ENCODE data around the gene SENP6.
"Not testable (repeated sequence)": the region's sequence is repeated elsewhere in the genome, so short reads cannot be mapped to it uniquely, and the experiment has no call there.

SENP6 gene

GRCh38 chr6:75694406-75694805 lies 92.7 kb downstream of the SENP6 start:
- Histone ChIP-seq H4K20me1 (ENCODE audit: insufficient read depth, low read length, poor library complexity, severe bottlenecking) (no peaks in the 10 kb centered on the region), H3K9me2 (replicated peaks; ENCODE audit: low read depth, low read length) (no peaks in the 10 kb centered on the region), H3K36me3 (ENCODE audit: insufficient read depth, low read length) (peaks cover 41% of the 10 kb centered on the region), H3K9ac (ENCODE audit: low read depth, low read length, poor library complexity, severe bottlenecking) (no peak overlapping the region), H3F3A (ENCODE audit: low read depth) (no peaks in the 10 kb centered on the region), H3K27me3 (ENCODE audit: insufficient read depth, low read length, poor library complexity, severe bottlenecking) (no peaks in the 10 kb centered on the region), H2AFZ (ENCODE audit: low read length) (no peak overlapping the region), H3K79me2 (ENCODE audit: insufficient read depth, low read length) (no peaks in the 10 kb centered on the region), H3K4me3 (ENCODE audit: low read length, poor library complexity, severe bottlenecking) (no peak overlapping the region), H3K4me1 (ENCODE audit: insufficient read depth, low read length, poor library complexity, severe bottlenecking) (no peaks in the 10 kb centered on the region), H3K9me3 (ENCODE audit: insufficient read depth, low read depth, low read length) (no peaks in the 10 kb centered on the region), H3K4me2 (ENCODE audit: low read depth, low read length, poor library complexity, severe bottlenecking) (no peak overlapping the region)
- TF ChIP-seq EZH2phosphoT487 (IDR thresholded peaks at IDR 0.05; ENCODE audit: borderline replicate concordance), result no peak
- no peak for TF ChIP-seq CTCF (conservative IDR thresholded peaks at IDR 0.05; ENCODE audit: low read length)

DNA sequence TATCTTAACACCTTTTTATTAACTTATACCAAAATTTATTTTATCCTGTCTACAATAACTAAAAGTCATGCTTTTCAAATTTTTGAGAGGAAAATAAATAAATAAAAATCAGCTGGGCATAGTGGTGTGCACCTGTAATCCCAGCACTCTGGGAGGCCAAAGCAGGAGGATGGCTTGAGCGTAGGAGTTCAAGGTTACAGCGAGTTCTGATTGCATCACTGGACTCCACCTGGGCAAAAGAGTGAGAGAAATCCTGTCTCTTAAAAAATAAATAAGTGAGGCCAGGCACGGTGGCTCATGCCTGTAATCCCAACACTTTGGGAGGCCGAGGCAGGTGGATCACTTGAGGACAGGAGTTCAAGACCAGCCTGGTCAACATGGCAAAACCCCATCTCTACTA lies 106.7 kb downstream of the SENP6 start:
- H3K4me2 ChIP-seq (ENCODE audit: low read depth, low read length, poor library complexity, severe bottlenecking); H3K9me3 ChIP-seq (ENCODE audit: insufficient read depth, low read depth, low read length); H3K27me3 ChIP-seq (ENCODE audit: insufficient read depth, low read length, poor library complexity, severe bottlenecking); H3K9ac ChIP-seq (ENCODE audit: low read depth, low read length, poor library complexity, severe bottlenecking); H3K79me2 ChIP-seq (ENCODE audit: insufficient read depth, low read length); H3F3A ChIP-seq (ENCODE audit: low read depth); H2AFZ ChIP-seq (ENCODE audit: low read length); H4K20me1 ChIP-seq (ENCODE audit: insufficient read depth, low read length, poor library complexity, severe bottlenecking); H3K4me1 ChIP-seq (ENCODE audit: insufficient read depth, low read length, poor library complexity, severe bottlenecking); H3K9me2 ChIP-seq (replicated peaks; ENCODE audit: low read depth, low read length); H3K4me3 ChIP-seq (ENCODE audit: low read length, poor library complexity, severe bottlenecking): not testable (repeated sequence)
- H3K36me3 ChIP-seq (ENCODE audit: insufficient read depth, low read length), result peaks cover 38% of the 10 kb centered on the region; the same call in 1 of the 2 replicates

DNA sequence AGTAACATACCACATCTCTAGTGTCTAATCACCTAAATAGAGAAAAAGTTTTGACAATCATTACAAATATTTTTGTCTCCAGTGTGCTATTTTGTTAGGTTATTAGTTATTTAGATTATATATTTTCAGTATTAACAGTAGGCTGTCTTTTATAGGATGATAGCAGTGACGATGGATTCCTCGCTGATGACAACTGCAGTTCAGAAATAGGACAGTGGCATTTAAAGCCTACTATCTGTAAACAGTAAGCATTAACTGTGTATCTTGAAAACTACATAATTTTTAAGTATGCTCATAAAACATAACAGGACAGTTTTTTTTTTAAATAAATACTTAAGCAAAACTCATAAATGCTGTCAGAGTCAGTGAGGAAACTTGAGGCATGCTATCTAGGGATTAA lies 109.5 kb downstream of the SENP6 start:
- H3K9me2 ChIP-seq (replicated peaks; ENCODE audit: low read depth, low read length), result no peaks in the 10 kb centered on the region
- no peaks in the 10 kb centered on the region for H3K27me3 ChIP-seq (ENCODE audit: insufficient read depth, low read length, poor library complexity, severe bottlenecking)
- no peak overlapping the region for H3K9ac ChIP-seq (ENCODE audit: low read depth, low read length, poor library complexity, severe bottlenecking)
- no peak overlapping the region for H2AFZ ChIP-seq (ENCODE audit: low read length)
- no peak for TF ChIP-seq CTCF (conservative IDR thresholded peaks at IDR 0.05; ENCODE audit: low read length)
- no peak for TF ChIP-seq EZH2phosphoT487 (IDR thresholded peaks at IDR 0.05; ENCODE audit: borderline replicate concordance)
- H3K9me3 ChIP-seq (ENCODE audit: insufficient read depth, low read depth, low read length), result no peaks in the 10 kb centered on the region
- H3K4me3 ChIP-seq (ENCODE audit: low read length, poor library complexity, severe bottlenecking), result no peak overlapping the region
- H3F3A ChIP-seq (ENCODE audit: low read depth), result no peaks in the 10 kb centered on the region
- peaks cover 56% of the 10 kb centered on the region; the same call in 1 of the 2 replicates for H3K36me3 ChIP-seq (ENCODE audit: insufficient read depth, low read length)
- no peak overlapping the region for H3K4me2 ChIP-seq (ENCODE audit: low read depth, low read length, poor library complexity, severe bottlenecking)
- no peaks in the 10 kb centered on the region for H3K4me1 ChIP-seq (ENCODE audit: insufficient read depth, low read length, poor library complexity, severe bottlenecking)
- H3K79me2 ChIP-seq (ENCODE audit: insufficient read depth, low read length), result no peaks in the 10 kb centered on the region
- no peaks in the 10 kb centered on the region for H4K20me1 ChIP-seq (ENCODE audit: insufficient read depth, low read length, poor library complexity, severe bottlenecking)

DNA sequence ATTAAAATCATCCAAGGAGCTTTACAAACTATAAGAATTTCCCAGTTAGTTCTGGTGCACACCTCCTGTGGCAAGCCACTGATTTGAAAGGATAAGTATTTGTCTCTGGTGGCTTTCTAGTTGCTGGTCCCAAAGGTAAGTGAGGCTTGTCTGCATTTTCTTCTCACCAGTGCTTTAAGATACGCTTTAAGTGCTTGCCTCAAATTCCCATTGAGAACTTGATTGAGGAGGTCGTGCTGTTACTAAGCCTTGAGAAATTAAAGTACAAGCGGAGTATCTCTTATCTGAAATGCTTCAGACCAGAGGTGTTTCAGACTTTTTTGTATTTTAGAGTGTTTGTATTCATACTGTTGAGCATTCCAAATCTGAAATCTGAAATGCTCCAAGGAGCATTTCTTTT lies 117.5 kb downstream of the SENP6 start:
- Histone ChIP-seq H3K79me2 (ENCODE audit: insufficient read depth, low read length) (no peaks in the 10 kb centered on the region), H3F3A (ENCODE audit: low read depth) (no peaks in the 10 kb centered on the region), H4K20me1 (ENCODE audit: insufficient read depth, low read length, poor library complexity, severe bottlenecking) (no peaks in the 10 kb centered on the region), H3K9me3 (ENCODE audit: insufficient read depth, low read depth, low read length) (no peaks in the 10 kb centered on the region), H3K9ac (ENCODE audit: low read depth, low read length, poor library complexity, severe bottlenecking) (no peak overlapping the region), H3K9me2 (replicated peaks; ENCODE audit: low read depth, low read length) (no peaks in the 10 kb centered on the region), H3K4me3 (ENCODE audit: low read length, poor library complexity, severe bottlenecking) (no peak overlapping the region), H2AFZ (ENCODE audit: low read length) (no peak overlapping the region), H3K4me2 (ENCODE audit: low read depth, low read length, poor library complexity, severe bottlenecking) (no peak overlapping the region), H3K27me3 (ENCODE audit: insufficient read depth, low read length, poor library complexity, severe bottlenecking) (no peaks in the 10 kb centered on the region), H3K36me3 (ENCODE audit: insufficient read depth, low read length) (peaks cover 18% of the 10 kb centered on the region; the same call in 1 of the 2 replicates), H3K4me1 (ENCODE audit: insufficient read depth, low read length, poor library complexity, severe bottlenecking) (no peaks in the 10 kb centered on the region)
- TF ChIP-seq EZH2phosphoT487 (IDR thresholded peaks at IDR 0.05; ENCODE audit: borderline replicate concordance) (no peak), CTCF (conservative IDR thresholded peaks at IDR 0.05; ENCODE audit: low read length) (no peak)

All from Loucy (cell line).